Fibroblast of lung (primary cell): Measurements from ENCODE around the gene ZNF827. TPM values are rescaled to one million over a fixed set of nuclear protein-coding genes. Genes with fewer than 3 reads are reported as not detected.
A peak's percentile ranks its signal among the peaks of the same experiment; 100 is the strongest.

Experiments
- DNase-seq, 2 donors: peaks; one replicate each; pipeline versions ENCODE4 v3.0.0 to v3.0.0-alpha.2; 2010; ENCODE audit warnings: low read depth in 2 of 2
- H2AFZ ChIP-seq: 2 replicates; pipeline ENCODE4 v1.5.1; 2012; ENCODE audit warnings: low read length, control low read depth, inconsistent platforms
- H3K27ac ChIP-seq: 2 replicates; pipeline ENCODE4 v1.5.1; 2011; ENCODE audit warnings: low read length, control low read depth; ENCODE audit not compliant: insufficient read depth
- H3K27me3 ChIP-seq: 2 replicates; pipeline ENCODE4 v1.5.1; 2011; ENCODE audit warnings: mild to moderate bottlenecking, low read length; ENCODE audit not compliant: control insufficient read depth, insufficient read depth
- H3K36me3 ChIP-seq: 2 replicates; pipeline ENCODE4 v1.5.1; 2011; ENCODE audit warnings: low read length; ENCODE audit not compliant: control insufficient read depth, insufficient read depth
- H3K4me1 ChIP-seq: 2 replicates; pipeline ENCODE4 v1.5.1; 2011; ENCODE audit warnings: low read length; ENCODE audit not compliant: control insufficient read depth, insufficient read depth; ENCODE audit errors: extremely low read depth
- H3K4me2 ChIP-seq: 2 replicates; pipeline ENCODE4 v1.5.1; 2011; ENCODE audit warnings: low read length, control low read depth; ENCODE audit not compliant: insufficient read depth; ENCODE audit errors: extremely low read depth
- H3K4me3 ChIP-seq, 4 experiments: fragments of 200-600 bp in 1 of 4; sonication (generic) in 1 of 4; replicated peaks in 1 of 4; 2 replicates each; pipeline ENCODE4 v1.5.1; 2011 to 2016; ENCODE audit warnings: low read length in 4 of 4, low read depth in 3 of 4, mild to moderate bottlenecking in 3 of 4, control low read depth in 2 of 4, inconsistent platforms in 1 of 4, mixed read lengths in 1 of 4; ENCODE audit not compliant: insufficient read depth in 1 of 4; ENCODE audit errors: control extremely low read depth in 1 of 4
- H3K79me2 ChIP-seq: 2 replicates; pipeline ENCODE4 v1.5.1; 2012; ENCODE audit warnings: mild to moderate bottlenecking, low read length, inconsistent platforms; ENCODE audit not compliant: control insufficient read depth, insufficient read depth
- H3K9ac ChIP-seq: 2 replicates; pipeline ENCODE4 v1.5.1; 2011; ENCODE audit warnings: mild to moderate bottlenecking, low read length, control low read depth; ENCODE audit not compliant: insufficient read depth
- H3K9me3 ChIP-seq: 2 replicates; pipeline ENCODE4 v1.5.1; 2012; ENCODE audit warnings: low read depth, low read length; ENCODE audit not compliant: control insufficient read depth, insufficient read depth
- H4K20me1 ChIP-seq: 2 replicates; pipeline ENCODE4 v1.5.1; 2011; ENCODE audit warnings: low read length; ENCODE audit not compliant: control insufficient read depth, insufficient read depth; ENCODE audit errors: extremely low read depth
- EZH2 ChIP-seq: IDR thresholded peaks from 2 replicates; pipeline ENCODE4 v1.5.1; 2012; ENCODE audit warnings: low read length, control low read depth, mild to moderate bottlenecking; ENCODE audit errors: missing control alignments
- polyA plus RNA-seq, 2 donors: library from polyadenylated mRNA; depleted of rRNA in 1 of 2; stranded (reverse) in 1 of 2; unstranded in 1 of 2; fragments of >200 nt; gene quantifications; 2 replicates each; pipeline ENCODE4 v1.2.1, GENCODE V29; 2011 to 2012; ENCODE audit warnings: missing spikeins in 1 of 2
- total RNA-seq: library from RNA; depleted of rRNA; stranded (reverse); fragments of >200 nt; gene quantifications from 2 replicates; pipeline ENCODE4 v1.2.1, GENCODE V29; 2014
- TF ChIP-seq, protein P1 (sequence below), 2 donors: IDR thresholded peaks in 1 of 2; conservative IDR thresholded peaks in 1 of 2; 1 replicate in 1 of 2; 2 replicates in 1 of 2; pipeline ENCODE4 v1.5.1; 2011 to 2012; ENCODE audit warnings: low read length in 2 of 2, control low read depth in 1 of 2, inconsistent platforms in 1 of 2, low read depth in 1 of 2, mild to moderate bottlenecking in 1 of 2

ZNF827 gene
- total and polyA plus RNA-seq, 2 donors (not counting 1 experiment from before 2014, with no cell fraction given), result 5.8 to 7.1 TPM

DNA sequence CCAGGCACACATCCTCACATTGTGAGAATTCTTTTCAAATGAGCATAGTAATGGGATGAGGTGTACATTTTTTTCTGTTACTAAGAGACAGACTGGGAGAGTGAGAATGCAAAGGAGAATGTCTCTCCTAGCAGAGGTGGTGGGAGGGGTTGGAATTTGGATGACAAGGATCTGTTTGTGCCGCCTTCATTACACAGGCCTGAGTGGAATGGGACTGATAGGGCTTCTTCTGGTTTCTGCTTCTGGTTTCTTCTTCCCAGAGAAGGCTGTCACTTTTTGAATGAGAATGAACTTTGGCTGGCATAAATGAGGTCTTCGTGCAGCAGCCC is 203.3 kb downstream of the ZNF827 start:
- peak; percentile 56 to 99 for DNase-seq
- no peaks in the 10 kb centered on the region for H3K36me3 ChIP-seq
- H3K27me3 ChIP-seq, result no peaks in the 10 kb centered on the region
- H3K4me2 ChIP-seq, result peak overlapping the region; percentile 83
- no peak overlapping the region for H2AFZ ChIP-seq
- H3K4me3 ChIP-seq, result no peak overlapping the region
- TF ChIP-seq, protein P1, sequence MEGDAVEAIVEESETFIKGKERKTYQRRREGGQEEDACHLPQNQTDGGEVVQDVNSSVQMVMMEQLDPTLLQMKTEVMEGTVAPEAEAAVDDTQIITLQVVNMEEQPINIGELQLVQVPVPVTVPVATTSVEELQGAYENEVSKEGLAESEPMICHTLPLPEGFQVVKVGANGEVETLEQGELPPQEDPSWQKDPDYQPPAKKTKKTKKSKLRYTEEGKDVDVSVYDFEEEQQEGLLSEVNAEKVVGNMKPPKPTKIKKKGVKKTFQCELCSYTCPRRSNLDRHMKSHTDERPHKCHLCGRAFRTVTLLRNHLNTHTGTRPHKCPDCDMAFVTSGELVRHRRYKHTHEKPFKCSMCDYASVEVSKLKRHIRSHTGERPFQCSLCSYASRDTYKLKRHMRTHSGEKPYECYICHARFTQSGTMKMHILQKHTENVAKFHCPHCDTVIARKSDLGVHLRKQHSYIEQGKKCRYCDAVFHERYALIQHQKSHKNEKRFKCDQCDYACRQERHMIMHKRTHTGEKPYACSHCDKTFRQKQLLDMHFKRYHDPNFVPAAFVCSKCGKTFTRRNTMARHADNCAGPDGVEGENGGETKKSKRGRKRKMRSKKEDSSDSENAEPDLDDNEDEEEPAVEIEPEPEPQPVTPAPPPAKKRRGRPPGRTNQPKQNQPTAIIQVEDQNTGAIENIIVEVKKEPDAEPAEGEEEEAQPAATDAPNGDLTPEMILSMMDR (conservative IDR thresholded peaks at IDR 0.05 in 1 of 2, IDR thresholded peaks at IDR 0.05 in 1 of 2; ENCODE audit: low read depth in 1 of 2, low read length in 2 of 2), result no peak
- no peak for TF ChIP-seq EZH2
- no peaks in the 10 kb centered on the region for H3K79me2 ChIP-seq
- no peaks in the 10 kb centered on the region for H3K9me3 ChIP-seq
- peaks cover 38% of the 10 kb centered on the region for H3K4me1 ChIP-seq
- peak overlapping the region; percentile 100 for H3K27ac ChIP-seq
- H4K20me1 ChIP-seq, result no peaks in the 10 kb centered on the region
- no peak overlapping the region for H3K9ac ChIP-seq

DNA sequence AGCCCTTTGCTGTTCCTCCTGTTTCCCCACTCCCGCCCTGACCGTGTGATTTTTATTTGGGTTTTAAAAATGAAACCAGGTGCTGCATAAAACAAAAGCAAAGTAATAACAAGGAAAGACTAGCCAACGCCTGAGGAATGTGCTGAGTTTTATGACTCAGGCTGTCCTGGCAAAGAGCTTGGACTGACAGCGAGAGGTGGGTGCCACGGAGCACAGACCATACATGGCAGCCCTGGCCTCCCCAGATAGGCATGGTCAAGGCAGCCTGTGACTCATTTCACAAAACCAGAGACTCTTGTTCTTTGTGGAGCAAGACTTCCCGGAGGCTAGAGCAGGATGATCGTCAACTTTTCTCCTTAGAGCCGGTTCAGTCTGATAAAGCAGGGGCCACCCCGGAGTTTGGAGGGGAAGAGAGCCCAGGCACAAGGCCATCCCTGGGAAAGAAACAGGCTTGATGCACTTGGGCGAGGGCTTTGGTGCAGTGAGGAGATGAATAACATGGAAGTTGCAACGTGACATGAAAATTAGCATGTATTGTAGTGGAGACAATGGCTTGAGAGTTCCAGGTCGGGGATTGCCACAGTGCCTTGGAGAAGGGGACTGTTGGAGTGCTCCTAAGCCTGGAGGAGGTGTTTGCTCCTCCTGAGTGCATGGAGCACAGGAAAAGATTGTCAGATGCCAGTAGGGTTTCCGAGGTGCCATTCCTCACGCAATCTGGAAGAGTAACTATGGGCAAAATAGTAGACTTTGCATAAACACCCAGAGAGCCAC is 203.9 kb downstream of the ZNF827 start:
- Histone ChIP-seq H3K9me3 (no peaks in the 10 kb centered on the region), H3K79me2 (no peaks in the 10 kb centered on the region), H3K27ac (peak overlapping the region; percentile 100), H3K4me2 (peak overlapping the region; percentile 83), H4K20me1 (no peaks in the 10 kb centered on the region), H3K4me3 (peak overlapping the region in 3 of 4 experiments; percentile 0 to 27 (median 17)), H3K4me1 (peaks cover 38% of the 10 kb centered on the region), H3K27me3 (no peaks in the 10 kb centered on the region), H2AFZ (peak overlapping the region; percentile 3), H3K9ac (peak overlapping the region; percentile 93), H3K36me3 (no peaks in the 10 kb centered on the region)
- TF ChIP-seq, protein P1 (conservative IDR thresholded peaks at IDR 0.05 in 1 of 2, IDR thresholded peaks at IDR 0.05 in 1 of 2; ENCODE audit: low read depth in 1 of 2, low read length in 2 of 2), result no peak
- TF ChIP-seq EZH2, result no peak
- peak; percentile 89 to 99 for DNase-seq

DNA sequence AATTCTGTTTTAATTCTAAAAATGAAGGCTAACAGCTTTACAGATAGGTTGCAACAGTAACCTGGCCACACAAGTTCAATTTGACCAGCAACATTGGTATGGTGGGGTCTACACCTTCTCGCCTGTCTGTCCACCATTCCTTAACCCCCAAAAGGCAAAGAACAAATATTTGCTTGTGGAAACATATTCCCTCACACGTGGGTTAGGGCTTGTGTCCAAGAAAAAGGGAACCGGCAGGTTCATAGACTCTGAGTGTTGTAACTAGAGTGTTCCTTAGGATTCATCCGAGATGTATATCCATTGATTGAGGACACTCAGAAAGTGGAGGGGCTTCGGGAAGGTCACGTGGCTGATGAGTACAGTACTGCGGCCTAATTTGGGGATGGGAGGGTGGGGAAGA is 204.6 kb downstream of the ZNF827 start:
- Histone ChIP-seq H3K4me1 (peaks cover 38% of the 10 kb centered on the region), H3K4me2 (peak overlapping the region; percentile 83), H3K36me3 (no peaks in the 10 kb centered on the region), H2AFZ (no peak overlapping the region), H4K20me1 (no peaks in the 10 kb centered on the region), H3K27me3 (no peaks in the 10 kb centered on the region), H3K9me3 (no peaks in the 10 kb centered on the region), H3K27ac (peak overlapping the region; percentile 100), H3K4me3 (peak overlapping the region in 1 of 4 experiments; percentile 67), H3K9ac (peak overlapping the region; percentile 93), H3K79me2 (no peaks in the 10 kb centered on the region)
- TF ChIP-seq, protein P1 (conservative IDR thresholded peaks at IDR 0.05 in 1 of 2, IDR thresholded peaks at IDR 0.05 in 1 of 2; ENCODE audit: low read depth in 1 of 2, low read length in 2 of 2), result no peak
- TF ChIP-seq EZH2, result no peak
- peak; percentile 14 to 50 for DNase-seq
